ENCODE results near the gene DENND6A.

The DENND6A gene

DNA sequence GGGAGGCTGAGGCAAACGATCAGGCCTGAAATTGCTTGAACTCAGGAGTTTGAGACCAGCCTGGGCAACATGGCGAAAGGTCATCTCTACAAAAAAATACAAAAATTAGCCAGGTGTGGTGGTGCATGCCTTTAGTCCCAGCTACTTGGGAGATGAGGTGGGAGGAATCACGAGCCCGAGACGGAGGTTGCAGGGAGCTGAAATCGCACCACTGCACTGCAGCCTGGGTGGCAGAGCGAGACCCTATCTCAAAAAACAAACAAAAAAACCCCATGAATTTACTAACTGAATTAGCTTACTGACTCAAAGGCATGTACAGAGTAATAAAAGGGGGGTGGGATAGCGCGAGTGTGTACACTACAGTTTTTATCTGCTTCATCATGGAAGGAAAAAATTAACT lies 115.1 kb downstream of the DENND6A start:
- no peak for DNase-seq (ENCODE audit: low read depth in 3 of 3, low spot score in 1 of 3)

GRCh38 chr3:57575966-57576626 lies 116.8 kb downstream of the DENND6A start:
- no peak for DNase-seq (ENCODE audit: low read depth in 3 of 3, low spot score in 1 of 3)
